Astrocyte (in vitro differentiated cells and primary cell): ENCODE results near the gene STK17A. TPM values are rescaled to one million over a fixed set of nuclear protein-coding genes. Genes with fewer than 3 reads are reported as not detected.

Source experiments
- DNase-seq: peaks from one replicate; pipeline ENCODE4 v3.0.0-alpha.2; 2010; ENCODE audit warnings: low read depth
- FAIRE-seq: peaks from 2 replicates; lab custom pipeline; 2011; peaks lifted over from hg19 to GRCh38; lab: Jason Lieb, UNC
- H2AFZ ChIP-seq: 2 replicates; pipeline ENCODE4 v1.6.0; 2012; ENCODE audit warnings: low read depth, low read length, inconsistent platforms
- H3K27ac ChIP-seq: 2 replicates; pipeline ENCODE4 v1.5.1; 2011; ENCODE audit warnings: low read depth, low read length, inconsistent platforms
- H3K27me3 ChIP-seq: 2 replicates; pipeline ENCODE4 v1.6.0; 2011; ENCODE audit warnings: low read length, inconsistent platforms; ENCODE audit not compliant: insufficient read depth
- H3K36me3 ChIP-seq: 2 replicates; pipeline ENCODE4 v1.5.1; 2011; ENCODE audit warnings: low read length, inconsistent platforms; ENCODE audit not compliant: insufficient read depth
- H3K4me1 ChIP-seq: 2 replicates; pipeline ENCODE4 v1.5.1; 2011; ENCODE audit warnings: low read length, inconsistent platforms; ENCODE audit not compliant: insufficient read depth
- H3K4me2 ChIP-seq: 2 replicates; pipeline ENCODE4 v1.6.0; 2012; ENCODE audit warnings: low read length, inconsistent platforms
- H3K4me3 ChIP-seq: 2 replicates; pipeline ENCODE4 v1.5.1; 2011; ENCODE audit warnings: low read depth, mild to moderate bottlenecking, low read length, inconsistent platforms; ENCODE audit not compliant: insufficient read depth
- H3K79me2 ChIP-seq: 2 replicates; pipeline ENCODE4 v1.6.0; 2012; ENCODE audit warnings: mild to moderate bottlenecking, low read length, inconsistent platforms; ENCODE audit not compliant: insufficient read depth
- H3K9ac ChIP-seq: 2 replicates; pipeline ENCODE4 v1.6.0; 2012; ENCODE audit warnings: mild to moderate bottlenecking, low read length, inconsistent platforms
- H3K9me3 ChIP-seq: 2 replicates; pipeline ENCODE4 v1.5.1; 2012; ENCODE audit warnings: low read depth, mild to moderate bottlenecking, low read length, inconsistent platforms; ENCODE audit not compliant: insufficient read depth
- H4K20me1 ChIP-seq: 2 replicates; pipeline ENCODE4 v1.6.0; 2012; ENCODE audit warnings: low read length, inconsistent platforms; ENCODE audit not compliant: insufficient read depth
- H3K27ac Mint-ChIP-seq: one replicate; pipeline ENCODE4 v1.8.0; 2021; ENCODE audit warnings: mild to moderate bottlenecking, mixed read lengths; ENCODE audit not compliant: unreplicated experiment
- H3K27me3 Mint-ChIP-seq: one replicate; pipeline ENCODE4 v1.8.0; 2021; ENCODE audit warnings: low read depth, mixed read lengths; ENCODE audit not compliant: unreplicated experiment
- H3K36me3 Mint-ChIP-seq: one replicate; pipeline ENCODE4 v1.8.0; 2021; ENCODE audit warnings: low read depth, mixed read lengths; ENCODE audit not compliant: unreplicated experiment
- H3K4me1 Mint-ChIP-seq: one replicate; pipeline ENCODE4 v1.8.0; 2021; ENCODE audit warnings: low read depth, mixed read lengths; ENCODE audit not compliant: unreplicated experiment
- H3K4me3 Mint-ChIP-seq: one replicate; pipeline ENCODE4 v1.8.0; 2021; ENCODE audit warnings: mild to moderate bottlenecking, moderate library complexity, mixed read lengths; ENCODE audit not compliant: unreplicated experiment
- H3K9me3 Mint-ChIP-seq: one replicate; pipeline ENCODE4 v1.8.0; 2021; ENCODE audit warnings: mild to moderate bottlenecking, mixed read lengths; ENCODE audit not compliant: unreplicated experiment
- EZH2 ChIP-seq: IDR thresholded peaks from 2 replicates; pipeline ENCODE4 v1.6.1; 2012; ENCODE audit warnings: mild to moderate bottlenecking, low read length, inconsistent platforms; ENCODE audit not compliant: insufficient read depth
- total RNA-seq: library from RNA; stranded (reverse); gene quantifications from 2 replicates; pipeline ENCODE4 v1.2.1, GENCODE V29; 2021
- TF ChIP-seq, protein P1 (sequence below): IDR thresholded peaks from 2 replicates; pipeline ENCODE4 v1.5.1; 2011; ENCODE audit warnings: low read depth, mild to moderate bottlenecking, inconsistent platforms, low read length, moderate library complexity; ENCODE audit not compliant: insufficient read depth

The STK17A gene
- total RNA-seq, 1 donor from 2014 or later = 38.4 TPM

- peaks cover 24% of the 10 kb centered on the region for H3K4me1 ChIP-seq
- peaks cover 32% of the 10 kb centered on the region for H3K4me1 Mint-ChIP-seq
- peak overlapping the region; percentile 86 for H3K27ac ChIP-seq
- DNase-seq (peak; percentile 88), FAIRE-seq (no peak)
- H3K9me3 ChIP-seq = no peaks in the 10 kb centered on the region
- H4K20me1 ChIP-seq = no peaks in the 10 kb centered on the region
- H3K9me3 Mint-ChIP-seq = no peaks in the 10 kb centered on the region
- no peaks in the 10 kb centered on the region for H3K36me3 Mint-ChIP-seq
- H3K4me2 ChIP-seq = peak overlapping the region; percentile 9
- no peaks in the 10 kb centered on the region for H3K27me3 Mint-ChIP-seq
- H3K4me3 Mint-ChIP-seq = peak overlapping the region; percentile 43
- no peaks in the 10 kb centered on the region for H3K36me3 ChIP-seq
- no peak overlapping the region for H2AFZ ChIP-seq
- H3K79me2 ChIP-seq = no peaks in the 10 kb centered on the region
- H3K4me3 ChIP-seq = no peak overlapping the region
- H3K27ac Mint-ChIP-seq = peak overlapping the region; percentile 92
- no peak for TF ChIP-seq EZH2
- TF ChIP-seq, protein P1, sequence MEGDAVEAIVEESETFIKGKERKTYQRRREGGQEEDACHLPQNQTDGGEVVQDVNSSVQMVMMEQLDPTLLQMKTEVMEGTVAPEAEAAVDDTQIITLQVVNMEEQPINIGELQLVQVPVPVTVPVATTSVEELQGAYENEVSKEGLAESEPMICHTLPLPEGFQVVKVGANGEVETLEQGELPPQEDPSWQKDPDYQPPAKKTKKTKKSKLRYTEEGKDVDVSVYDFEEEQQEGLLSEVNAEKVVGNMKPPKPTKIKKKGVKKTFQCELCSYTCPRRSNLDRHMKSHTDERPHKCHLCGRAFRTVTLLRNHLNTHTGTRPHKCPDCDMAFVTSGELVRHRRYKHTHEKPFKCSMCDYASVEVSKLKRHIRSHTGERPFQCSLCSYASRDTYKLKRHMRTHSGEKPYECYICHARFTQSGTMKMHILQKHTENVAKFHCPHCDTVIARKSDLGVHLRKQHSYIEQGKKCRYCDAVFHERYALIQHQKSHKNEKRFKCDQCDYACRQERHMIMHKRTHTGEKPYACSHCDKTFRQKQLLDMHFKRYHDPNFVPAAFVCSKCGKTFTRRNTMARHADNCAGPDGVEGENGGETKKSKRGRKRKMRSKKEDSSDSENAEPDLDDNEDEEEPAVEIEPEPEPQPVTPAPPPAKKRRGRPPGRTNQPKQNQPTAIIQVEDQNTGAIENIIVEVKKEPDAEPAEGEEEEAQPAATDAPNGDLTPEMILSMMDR = no peak
- H3K9ac ChIP-seq = peak overlapping the region; percentile 33
- H3K27me3 ChIP-seq = no peaks in the 10 kb centered on the region
Observed at GRCh38 chr7:43568529-43568928, 14.4 kb upstream of the STK17A start.

DNA sequence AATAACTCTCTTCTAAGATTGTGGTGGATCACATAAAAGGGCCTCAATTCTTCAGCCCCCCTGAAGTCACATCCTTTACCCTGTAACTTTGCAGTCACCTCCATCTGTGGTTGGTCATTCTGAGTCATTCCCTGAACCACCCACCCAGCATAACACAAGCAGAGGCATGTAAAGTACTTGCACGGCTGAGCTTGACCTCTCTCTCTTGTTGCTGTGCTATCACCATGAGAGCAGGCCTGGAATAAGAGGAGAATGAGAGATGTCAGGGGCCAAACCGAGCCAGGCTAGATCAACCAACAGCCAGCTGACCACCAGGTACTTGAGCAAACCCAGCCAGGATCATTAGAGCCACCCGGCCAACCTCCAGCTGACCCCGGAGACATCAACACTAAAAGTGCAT is 13.5 kb upstream of the STK17A start:
- TF ChIP-seq, protein P1 = no peak
- TF ChIP-seq EZH2 = no peak
- H3K4me1 ChIP-seq = peaks cover 24% of the 10 kb centered on the region
- H3K27me3 Mint-ChIP-seq = no peaks in the 10 kb centered on the region
- H3K27ac ChIP-seq = peak overlapping the region; percentile 86
- no peaks in the 10 kb centered on the region for H3K27me3 ChIP-seq
- no peaks in the 10 kb centered on the region for H3K79me2 ChIP-seq
- H3K36me3 Mint-ChIP-seq = no peaks in the 10 kb centered on the region
- peak overlapping the region; percentile 33 for H3K9ac ChIP-seq
- no peaks in the 10 kb centered on the region for H3K9me3 ChIP-seq
- H3K4me3 ChIP-seq = no peak overlapping the region
- H3K4me3 Mint-ChIP-seq = no peak overlapping the region
- H3K27ac Mint-ChIP-seq = peak overlapping the region; percentile 97
- no peaks in the 10 kb centered on the region for H4K20me1 ChIP-seq
- FAIRE-seq (no peak), DNase-seq (peak; percentile 95)
- H3K36me3 ChIP-seq = no peaks in the 10 kb centered on the region
- peak overlapping the region; percentile 6 for H2AFZ ChIP-seq
- peak overlapping the region; percentile 43 for H3K4me2 ChIP-seq
- H3K4me1 Mint-ChIP-seq = peaks cover 32% of the 10 kb centered on the region
- no peaks in the 10 kb centered on the region for H3K9me3 Mint-ChIP-seq

- H3K4me2 ChIP-seq = no peak overlapping the region
- H3K27me3 ChIP-seq = no peaks in the 10 kb centered on the region
- H3K9ac ChIP-seq = no peak overlapping the region
- no peak overlapping the region for H3K4me3 Mint-ChIP-seq
- H3K79me2 ChIP-seq = no peaks in the 10 kb centered on the region
- peak overlapping the region; percentile 87 for H3K27ac Mint-ChIP-seq
- H3K27me3 Mint-ChIP-seq = no peaks in the 10 kb centered on the region
- H3K9me3 ChIP-seq = no peaks in the 10 kb centered on the region
- no peaks in the 10 kb centered on the region for H4K20me1 ChIP-seq
- H3K27ac ChIP-seq = peak overlapping the region; percentile 49
- peaks cover 24% of the 10 kb centered on the region for H3K4me1 ChIP-seq
- TF ChIP-seq, protein P1 = no peak
- TF ChIP-seq EZH2 = no peak
- no peak overlapping the region for H2AFZ ChIP-seq
- no peaks in the 10 kb centered on the region for H3K36me3 ChIP-seq
- H3K36me3 Mint-ChIP-seq = no peaks in the 10 kb centered on the region
- FAIRE-seq (no peak), DNase-seq (peak; percentile 38)
- peaks cover 32% of the 10 kb centered on the region for H3K4me1 Mint-ChIP-seq
- no peaks in the 10 kb centered on the region for H3K9me3 Mint-ChIP-seq
- no peak overlapping the region for H3K4me3 ChIP-seq
Observed at GRCh38 chr7:43570688-43571365, 12.1 kb upstream of the STK17A start.
